ENCODE measurements around the gene PFAS.
"Not testable (repeated sequence)": the region's sequence is repeated elsewhere in the genome, so short reads cannot be mapped to it uniquely, and the experiment has no call there.

The PFAS gene

GRCh38 chr17:8226536-8227237 is 22.4 kb upstream of the PFAS start:
- peak in 1 of 2 donors; percentile 53 for DNase-seq (ENCODE audit: low read depth in 1 of 2, low spot score in 1 of 2)

GRCh38 chr17:8227238-8227581 is 21.9 kb upstream of the PFAS start:
- no peak for DNase-seq (ENCODE audit: low read depth in 1 of 2, low spot score in 1 of 2)

DNA sequence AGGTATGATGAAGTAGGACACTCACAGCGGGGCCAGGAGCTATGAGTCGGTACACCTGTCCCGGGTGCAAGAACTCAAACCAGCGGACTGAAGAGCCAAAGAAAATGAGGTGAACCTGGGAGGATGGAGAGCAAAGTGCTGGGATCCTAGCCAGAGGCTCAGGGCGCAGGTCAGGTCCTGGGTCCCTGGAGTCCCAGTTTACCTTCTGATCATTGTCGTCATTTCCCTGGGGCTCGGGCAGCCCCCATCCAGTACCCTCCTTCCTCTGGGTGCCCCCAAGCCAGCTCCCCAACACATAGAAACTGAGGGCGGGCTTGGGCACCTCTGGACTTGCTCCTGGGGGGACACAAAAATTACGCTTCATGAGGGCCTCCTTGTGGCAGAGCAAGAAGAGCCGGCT is 17.4 kb upstream of the PFAS start:
- no peak for DNase-seq (ENCODE audit: low read depth in 1 of 2, low spot score in 1 of 2)

- no peak for DNase-seq (ENCODE audit: low read depth in 1 of 2, low spot score in 1 of 2)
Measured at GRCh38 chr17:8234361-8235270, 14.5 kb upstream of the PFAS start.

DNA sequence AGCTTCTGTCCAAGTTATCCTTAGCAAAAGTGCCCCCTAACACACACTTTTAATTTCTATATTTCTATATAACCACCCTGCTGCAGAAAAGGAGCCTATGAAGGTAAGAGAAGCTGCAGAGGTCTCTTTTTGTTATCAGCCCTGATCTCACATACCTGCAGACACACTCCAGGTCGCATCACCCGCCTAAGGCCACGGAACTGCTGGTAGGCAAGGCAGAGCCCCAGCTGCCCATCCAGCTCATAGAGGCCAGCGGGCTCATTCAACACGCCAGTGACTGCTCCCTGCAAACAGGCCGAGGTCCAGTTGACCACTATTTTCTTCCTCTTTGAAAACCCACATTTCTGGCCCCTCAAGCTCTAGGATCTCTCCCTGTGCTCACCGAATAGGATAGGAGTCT is 13.4 kb upstream of the PFAS start:
- DNase-seq (ENCODE audit: low read depth in 1 of 2, low spot score in 1 of 2), result no peak

- no peak for DNase-seq (ENCODE audit: low read depth in 1 of 2, low spot score in 1 of 2)
Measured at GRCh38 chr17:8237175-8237574, 11.9 kb upstream of the PFAS start.

- DNase-seq (ENCODE audit: low read depth in 1 of 2, low spot score in 1 of 2), result no peak
Measured at GRCh38 chr17:8237886-8238285, 11.2 kb upstream of the PFAS start.

GRCh38 chr17:8243827-8244226 is 5.3 kb upstream of the PFAS start:
- no peak for DNase-seq (ENCODE audit: low read depth in 1 of 2, low spot score in 1 of 2)

GRCh38 chr17:8244768-8245167 is 4.3 kb upstream of the PFAS start:
- DNase-seq (ENCODE audit: low read depth in 1 of 2, low spot score in 1 of 2), result no peak

DNA sequence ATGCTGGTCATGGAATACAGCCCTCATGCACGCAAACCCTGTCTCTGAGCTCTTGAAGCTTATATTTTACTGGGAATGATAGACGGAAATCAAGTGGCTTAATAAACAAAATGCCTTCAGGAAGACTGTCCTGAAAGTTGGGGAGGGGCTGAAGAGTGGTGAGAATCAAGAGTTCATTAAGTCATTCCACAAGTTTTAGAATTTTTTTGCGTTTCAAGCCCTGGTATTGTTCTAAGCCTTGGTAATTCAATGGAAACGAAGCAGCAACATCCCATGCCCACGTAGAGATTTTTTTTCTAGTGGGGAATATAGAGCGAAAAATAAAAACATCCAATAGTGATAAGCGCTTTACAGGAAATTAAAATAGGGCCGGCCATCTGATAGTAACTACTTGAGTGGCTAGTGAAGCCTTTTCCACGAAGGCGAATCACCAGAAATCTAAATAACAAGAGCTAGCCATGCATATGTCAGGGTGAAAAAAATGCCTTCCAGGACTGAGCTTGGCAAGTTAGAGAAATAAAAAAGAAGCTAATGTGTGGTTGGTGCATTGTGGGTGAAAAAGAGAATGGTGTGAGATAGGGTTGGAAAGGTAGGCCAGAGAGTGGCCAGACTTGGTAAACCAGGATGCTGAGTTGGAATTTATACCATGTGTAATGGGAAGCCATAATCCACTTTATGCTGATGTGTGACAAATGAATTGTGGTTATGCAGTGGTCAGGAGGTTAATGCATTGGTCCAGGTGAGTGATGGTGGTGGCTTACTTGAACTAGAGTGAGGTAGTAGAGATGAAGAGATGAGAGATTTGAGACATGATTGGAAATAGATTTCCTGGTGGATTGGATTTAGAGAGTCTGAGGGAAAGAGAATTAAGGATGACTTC is 772 bp downstream of the PFAS start:
- DNase-seq (ENCODE audit: low read depth in 1 of 2, low spot score in 1 of 2), result no peak

DNA sequence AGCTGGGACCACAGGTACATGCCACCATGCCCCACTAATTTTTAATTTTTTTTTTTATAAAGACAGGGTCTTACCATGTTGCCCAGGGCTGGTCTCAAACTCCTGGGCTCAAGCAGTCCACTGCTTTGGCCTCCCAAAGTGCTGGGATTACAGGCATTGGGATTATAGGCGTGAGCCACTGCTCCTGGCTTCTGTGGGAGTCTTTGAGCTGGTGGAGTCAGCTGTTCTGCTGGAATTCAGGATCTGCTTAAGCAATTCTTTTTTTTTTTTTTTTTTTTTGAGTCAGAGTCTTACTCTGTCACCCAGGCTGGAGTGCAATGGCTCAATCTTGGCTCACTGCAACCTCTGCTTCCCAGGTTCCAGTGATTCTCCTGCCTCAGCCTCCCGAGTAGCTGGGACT is 2.3 kb downstream of the PFAS start:
- DNase-seq (ENCODE audit: low read depth in 1 of 2, low spot score in 1 of 2), result not testable (repeated sequence)

GRCh38 chr17:8253801-8254200 is 4.7 kb downstream of the PFAS start:
- no peak for DNase-seq (ENCODE audit: low read depth in 1 of 2, low spot score in 1 of 2)

DNA sequence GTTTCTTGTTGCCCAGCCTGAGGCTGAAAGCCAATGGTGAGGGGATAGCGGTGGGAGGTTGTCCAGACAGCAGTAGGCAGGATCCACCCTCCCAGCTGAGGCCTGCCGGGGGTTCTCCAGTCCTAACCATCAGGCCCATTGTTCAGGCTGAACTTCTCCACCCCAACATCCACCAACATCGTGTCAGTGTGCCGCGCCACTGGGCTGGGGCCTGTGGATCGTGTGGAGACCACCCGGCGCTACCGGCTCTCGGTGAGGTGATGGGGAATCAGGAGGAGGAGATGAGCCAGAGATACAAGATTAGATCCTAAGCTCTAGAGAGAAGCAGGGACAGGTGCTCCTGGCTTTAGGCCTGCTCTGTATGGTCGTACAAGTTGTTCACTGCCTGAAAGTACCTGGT is 5.8 kb downstream of the PFAS start:
- no peak for DNase-seq (ENCODE audit: low read depth in 1 of 2, low spot score in 1 of 2)

DNA sequence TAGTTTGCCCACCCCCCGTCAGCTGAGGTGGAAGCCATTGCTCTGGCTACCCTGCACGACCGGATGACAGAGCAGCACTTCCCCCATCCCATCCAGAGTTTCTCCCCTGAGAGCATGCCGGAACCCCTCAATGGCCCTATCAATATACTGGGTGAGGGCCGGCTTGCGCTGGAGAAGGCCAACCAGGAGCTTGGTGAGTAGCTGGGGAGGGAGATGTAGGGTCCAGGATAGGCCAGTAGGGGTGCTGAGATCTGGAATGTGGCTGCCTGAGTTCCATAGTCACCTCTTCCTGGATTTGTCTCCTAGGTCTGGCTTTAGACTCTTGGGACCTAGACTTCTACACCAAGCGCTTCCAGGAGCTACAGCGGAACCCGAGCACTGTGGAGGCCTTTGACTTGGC is 6.4 kb downstream of the PFAS start:
- no peak for DNase-seq (ENCODE audit: low read depth in 1 of 2, low spot score in 1 of 2)

DNA sequence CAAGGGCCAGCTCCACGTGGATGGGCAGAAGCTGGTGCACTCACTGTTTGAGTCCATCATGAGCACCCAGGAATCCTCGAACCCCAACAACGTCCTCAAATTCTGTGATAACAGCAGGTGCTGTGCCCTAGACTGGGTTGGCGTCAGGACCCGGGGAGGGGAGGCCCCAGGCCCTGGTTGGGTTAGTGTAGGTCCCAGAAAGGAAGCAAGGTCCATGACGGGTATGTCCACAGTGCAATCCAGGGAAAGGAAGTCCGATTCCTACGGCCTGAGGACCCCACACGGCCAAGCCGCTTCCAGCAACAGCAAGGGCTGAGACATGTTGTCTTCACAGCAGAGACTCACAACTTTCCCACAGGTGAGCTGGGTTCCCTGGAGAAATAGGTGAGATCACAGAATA is 7.2 kb downstream of the PFAS start:
- DNase-seq (ENCODE audit: low read depth in 1 of 2, low spot score in 1 of 2), result no peak

DNA sequence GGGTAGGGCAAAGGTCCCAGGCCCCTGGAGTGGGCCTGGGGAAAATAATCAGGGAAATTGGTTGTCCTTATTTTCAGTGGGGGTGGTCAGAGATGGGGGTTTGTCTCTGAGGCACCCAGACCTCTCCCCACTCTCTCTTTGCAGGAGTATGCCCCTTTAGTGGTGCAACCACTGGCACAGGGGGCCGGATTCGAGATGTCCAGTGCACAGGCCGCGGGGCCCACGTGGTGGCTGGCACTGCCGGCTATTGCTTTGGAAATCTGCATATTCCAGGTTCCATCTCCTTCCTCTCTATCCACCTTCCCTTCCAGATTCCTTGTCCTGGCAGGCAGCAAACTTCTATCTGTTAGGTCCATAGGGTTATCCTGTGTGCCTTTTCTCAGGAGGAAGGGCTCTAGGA is 7.6 kb downstream of the PFAS start:
- DNase-seq (ENCODE audit: low read depth in 1 of 2, low spot score in 1 of 2), result no peak

- no peak for DNase-seq (ENCODE audit: low read depth in 1 of 2, low spot score in 1 of 2)
Measured at GRCh38 chr17:8257801-8258200, 8.7 kb downstream of the PFAS start.

GRCh38 chr17:8264320-8264719 is 15.2 kb downstream of the PFAS start:
- no peak for DNase-seq (ENCODE audit: low read depth in 1 of 2, low spot score in 1 of 2)

GRCh38 chr17:8264836-8265542 is 15.9 kb downstream of the PFAS start:
- no peak for DNase-seq (ENCODE audit: low read depth in 1 of 2, low spot score in 1 of 2)

DNA sequence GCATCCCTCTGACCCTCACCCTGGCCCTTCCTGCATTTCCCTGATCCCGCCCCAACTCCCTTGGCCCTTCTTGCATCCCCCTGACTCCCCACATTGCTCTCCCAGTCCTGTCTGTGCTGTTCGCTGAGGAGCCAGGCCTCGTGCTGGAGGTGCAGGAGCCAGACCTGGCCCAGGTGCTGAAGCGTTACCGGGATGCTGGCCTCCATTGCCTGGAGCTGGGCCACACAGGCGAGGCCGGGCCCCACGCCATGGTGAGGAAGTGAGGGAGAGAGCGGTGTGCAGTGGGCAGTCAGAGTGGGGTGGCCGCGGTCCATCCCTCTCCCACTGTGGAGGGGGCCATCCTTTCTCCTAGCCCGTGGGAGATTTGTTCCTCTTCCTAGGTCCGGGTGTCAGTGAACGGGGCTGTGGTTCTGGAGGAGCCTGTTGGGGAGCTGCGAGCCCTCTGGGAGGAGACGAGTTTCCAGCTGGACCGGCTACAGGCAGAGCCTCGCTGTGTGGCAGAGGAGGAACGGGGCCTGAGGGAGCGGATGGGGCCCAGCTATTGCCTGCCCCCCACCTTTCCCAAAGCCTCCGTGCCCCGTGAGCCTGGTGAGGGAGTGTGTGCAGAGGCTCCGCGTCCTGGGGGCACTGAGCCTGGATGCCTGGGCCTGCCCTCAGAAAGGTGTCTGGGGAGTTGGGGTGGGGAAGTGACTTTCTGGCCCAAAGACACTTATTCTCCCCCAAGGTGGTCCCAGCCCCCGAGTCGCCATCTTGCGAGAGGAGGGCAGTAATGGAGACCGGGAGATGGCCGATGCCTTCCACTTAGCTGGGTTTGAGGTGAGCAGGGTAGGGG is 17.8 kb downstream of the PFAS start:
- DNase-seq (ENCODE audit: low read depth in 1 of 2, low spot score in 1 of 2), result no peak

Data from activated CD4-positive, alpha-beta T cell treated with anti-CD3 and anti-CD28 coated beads, Interleukin-2, amount 50 U/mL, for 24 hours (primary cell).